OCI-LY3 (cell line): ENCODE measurements around the gene LLGL1.

Experiments
- H2AFZ ChIP-seq: fragments of 200-600, 300-600 bp; shearing (Covaris generic); 2 replicates; pipeline ENCODE4 v1.6.0; 2014; ENCODE audit warnings: antibody characterized with exemption, low read depth, low read length
- H3K27ac ChIP-seq: fragments of 200-600, 300-600 bp; sonication (generic); 2 replicates; pipeline ENCODE4 v1.5.1; 2014; ENCODE audit warnings: mild to moderate bottlenecking, low read length, moderate library complexity, mixed read lengths
- H3K27me3 ChIP-seq: fragments of 200-600, 300-600 bp; sonication (generic); 2 replicates; pipeline ENCODE4 v1.6.1; 2014; ENCODE audit warnings: low read depth, low read length, mixed read lengths
- H3K36me3 ChIP-seq: fragments of 200-600, 300-600 bp; sonication (generic); replicated peaks from 2 replicates; pipeline ENCODE3; 2014; ENCODE audit warnings: low read depth, low read length, mixed read lengths
- H3K4me1 ChIP-seq: fragments of 300-600, 200-600 bp; sonication (generic); 2 replicates; pipeline ENCODE4 v1.6.1; 2014; ENCODE audit warnings: low read length, mixed read lengths
- H3K4me2 ChIP-seq: fragments of 200-600, 300-600 bp; sonication (generic); 2 replicates; pipeline ENCODE4 v1.6.1; 2014; ENCODE audit warnings: low read length, mixed read lengths
- H3K4me3 ChIP-seq: fragments of 300-600, 200-600 bp; sonication (generic); 2 replicates; pipeline ENCODE4 v1.5.1; 2014; ENCODE audit warnings: antibody characterized with exemption, mild to moderate bottlenecking, low read length, moderate library complexity
- H3K79me2 ChIP-seq: fragments of 300-600, 200-600 bp; shearing (Covaris generic); 2 replicates; pipeline ENCODE4 v1.6.1; 2014; ENCODE audit warnings: mild to moderate bottlenecking, low read length, mixed read lengths
- H3K9ac ChIP-seq: fragments of 300-600, 200-600 bp; shearing (Covaris generic); 2 replicates; pipeline ENCODE4 v1.6.0; 2014; ENCODE audit warnings: mild to moderate bottlenecking, low read length, moderate library complexity
- H3K9me3 ChIP-seq: fragments of 200-600, 300-600 bp; shearing (Covaris generic); 2 replicates; pipeline ENCODE4 v1.6.1; 2014; ENCODE audit warnings: low read length, mixed read lengths; ENCODE audit not compliant: insufficient read depth
- H4K20me1 ChIP-seq: fragments of 200-600, 300-600 bp; sonication (generic); 2 replicates; pipeline ENCODE4 v1.6.1; 2016; ENCODE audit warnings: low read length, mixed read lengths; ENCODE audit not compliant: insufficient read depth
- CTCF ChIP-seq: fragments of 200-600, 300-600 bp; sonication (generic); IDR thresholded peaks from 2 replicates; pipeline ENCODE4 v1.5.1; 2014; ENCODE audit warnings: antibody characterized with exemption, low read length, low read depth
- EZH2phosphoT487 ChIP-seq: fragments of 200-600 bp; shearing (Covaris generic); IDR thresholded peaks from 2 replicates; pipeline ENCODE4 v1.6.1; 2018; ENCODE audit warnings: antibody characterized with exemption, mixed run types, low read depth

Gene LLGL1

GRCh38 chr17:18194804-18195203, 30.6 kb upstream of the LLGL1 start:
- Histone ChIP-seq H3K36me3 (no peaks in the 10 kb centered on the region), H3K27ac (no peak overlapping the region), H3K9ac (no peak overlapping the region)

GRCh38 chr17:18195246-18195645, 30.2 kb upstream of the LLGL1 start:
- H3K36me3 ChIP-seq: no peaks in the 10 kb centered on the region
- H3K4me2 ChIP-seq: no peak overlapping the region
- no peak overlapping the region for H3K4me3 ChIP-seq
- 0 out of 2 replicates have a peak, but pooled peaks cover 4% of the 10 kb centered on the region for H4K20me1 ChIP-seq
- H3K4me1 ChIP-seq: no peaks in the 10 kb centered on the region
- no peak overlapping the region for H3K9ac ChIP-seq
- H3K27me3 ChIP-seq: no peaks in the 10 kb centered on the region
- H2AFZ ChIP-seq: no peak overlapping the region
- H3K27ac ChIP-seq: no peak overlapping the region
- TF ChIP-seq CTCF (no peak), EZH2phosphoT487 (no peak)
- no peaks in the 10 kb centered on the region for H3K9me3 ChIP-seq
- peaks cover 45% of the 10 kb centered on the region for H3K79me2 ChIP-seq

More at GRCh38 chr17:18194804-18195203, 30.6 kb upstream of the LLGL1 start:
- Histone ChIP-seq H3K4me3 (no peak overlapping the region), H3K4me2 (no peak overlapping the region), H3K4me1 (no peaks in the 10 kb centered on the region), H2AFZ (no peak overlapping the region), H4K20me1 (0 out of 2 replicates have a peak, but pooled peaks cover 4% of the 10 kb centered on the region), H3K9me3 (no peaks in the 10 kb centered on the region), H3K79me2 (peaks cover 46% of the 10 kb centered on the region), H3K27me3 (no peaks in the 10 kb centered on the region)
- no peak for TF ChIP-seq CTCF
- TF ChIP-seq EZH2phosphoT487: no peak

- no peak overlapping the region for H3K4me3 ChIP-seq
- TF ChIP-seq CTCF (no peak), EZH2phosphoT487 (no peak)
- no peaks in the 10 kb centered on the region for H3K4me1 ChIP-seq
- no peaks in the 10 kb centered on the region for H4K20me1 ChIP-seq
- no peaks in the 10 kb centered on the region for H3K27me3 ChIP-seq
- no peaks in the 10 kb centered on the region for H3K9me3 ChIP-seq
- no peak overlapping the region for H3K27ac ChIP-seq
- H3K4me2 ChIP-seq: no peak overlapping the region
- no peak overlapping the region for H3K9ac ChIP-seq
- no peaks in the 10 kb centered on the region for H3K36me3 ChIP-seq
- H2AFZ ChIP-seq: no peak overlapping the region
- H3K79me2 ChIP-seq: peaks cover 28% of the 10 kb centered on the region
These were observed 27.8 kb upstream of the LLGL1 start for GRCh38 chr17:18197535-18198194.

- H3K4me3 ChIP-seq: no peak overlapping the region
- no peak overlapping the region for H3K4me2 ChIP-seq
- no peak overlapping the region for H3K27ac ChIP-seq
- no peak overlapping the region for H3K9ac ChIP-seq
- no peaks in the 10 kb centered on the region for H3K27me3 ChIP-seq
- no peaks in the 10 kb centered on the region for H3K36me3 ChIP-seq
- TF ChIP-seq EZH2phosphoT487 (no peak), CTCF (no peak)
- no peaks in the 10 kb centered on the region for H4K20me1 ChIP-seq
- H3K4me1 ChIP-seq: no peaks in the 10 kb centered on the region
- H3K79me2 ChIP-seq: peaks cover 22% of the 10 kb centered on the region; the same call in 1 of the 2 replicates
- no peak overlapping the region for H2AFZ ChIP-seq
- H3K9me3 ChIP-seq: no peaks in the 10 kb centered on the region
These were observed 26.9 kb upstream of the LLGL1 start for GRCh38 chr17:18198530-18198929.
